IgD-negative memory B cell (primary cell): ENCODE measurements around the gene AHDC1. TPM values are rescaled to one million over a fixed set of nuclear protein-coding genes. Genes with fewer than 3 reads are reported as not detected.

Experiments used
- H3K27ac Mint-ChIP-seq, 3 donors: one replicate each; pipeline ENCODE4 v1.8.0; 2020 to 2022; ENCODE audit warnings: mild to moderate bottlenecking in 3 of 3, mixed read lengths in 3 of 3, moderate library complexity in 1 of 3
- H3K27me3 Mint-ChIP-seq: one replicate; pipeline ENCODE4 v1.8.0; 2021; ENCODE audit warnings: mixed read lengths
- H3K36me3 Mint-ChIP-seq: one replicate; pipeline ENCODE4 v1.8.0; 2020; ENCODE audit warnings: mild to moderate bottlenecking, mixed read lengths
- H3K4me1 Mint-ChIP-seq, 3 donors: one replicate each; pipeline ENCODE4 v1.8.0; 2020 to 2022; ENCODE audit warnings: mixed read lengths in 3 of 3, mild to moderate bottlenecking in 1 of 3
- H3K4me3 Mint-ChIP-seq, 4 donors: one replicate each; pipeline ENCODE4 v1.8.0; 2020 to 2022; ENCODE audit warnings: mild to moderate bottlenecking in 4 of 4, mixed read lengths in 4 of 4, moderate library complexity in 3 of 4
- H3K9me3 Mint-ChIP-seq, 3 donors: one replicate each; pipeline ENCODE4 v1.8.0; 2020 to 2021; ENCODE audit warnings: mixed read lengths in 3 of 3, mild to moderate bottlenecking in 1 of 3
- polyA plus RNA-seq: library from polyadenylated mRNA; unstranded; fragments of 300-500 nt; fragmentation: Illumina TruSeq; gene quantifications from one replicate; pipeline ENCODE4 v1.2.3, GENCODE V29; 2021

AHDC1 gene
- polyA plus RNA-seq, 1 donor from 2014 or later, result 1.1 TPM

GRCh38 chr1:27592931-27593677, 10.8 kb downstream of the AHDC1 start:
- Mint-ChIP-seq H3K4me1 (peaks cover 4 to 7% (median 4%) of the 10 kb centered on the region in 3 donors), H3K36me3 (no peaks in the 10 kb centered on the region), H3K27ac (no peak overlapping the region), H3K27me3 (no peaks in the 10 kb centered on the region), H3K4me3 (no peak overlapping the region), H3K9me3 (no peaks in the 10 kb centered on the region)

GRCh38 chr1:27592232-27592930, 11.6 kb downstream of the AHDC1 start:
- Mint-ChIP-seq H3K27ac (no peak overlapping the region), H3K27me3 (no peaks in the 10 kb centered on the region), H3K9me3 (no peaks in the 10 kb centered on the region), H3K4me3 (no peak overlapping the region), H3K4me1 (peaks cover 0 to 4% (median 0%) of the 10 kb centered on the region in 3 donors), H3K36me3 (no peaks in the 10 kb centered on the region)

GRCh38 chr1:27591622-27592021, 12.3 kb downstream of the AHDC1 start:
- Mint-ChIP-seq H3K27ac (no peak overlapping the region), H3K4me3 (no peak overlapping the region)

GRCh38 chr1:27590917-27591508, 12.9 kb downstream of the AHDC1 start:
- H3K4me1 Mint-ChIP-seq, result peaks cover 0 to 4% (median 0%) of the 10 kb centered on the region in 3 donors
- no peaks in the 10 kb centered on the region for H3K9me3 Mint-ChIP-seq
- H3K4me3 Mint-ChIP-seq, result no peak overlapping the region
- H3K27me3 Mint-ChIP-seq, result no peaks in the 10 kb centered on the region
- H3K36me3 Mint-ChIP-seq, result no peaks in the 10 kb centered on the region
- H3K27ac Mint-ChIP-seq, result no peak overlapping the region

More at GRCh38 chr1:27591622-27592021, 12.3 kb downstream of the AHDC1 start:
- no peaks in the 10 kb centered on the region for H3K9me3 Mint-ChIP-seq
- peaks cover 0 to 4% (median 0%) of the 10 kb centered on the region in 3 donors for H3K4me1 Mint-ChIP-seq
- H3K27me3 Mint-ChIP-seq, result no peaks in the 10 kb centered on the region
- H3K36me3 Mint-ChIP-seq, result no peaks in the 10 kb centered on the region

GRCh38 chr1:27589841-27590426, 14.0 kb downstream of the AHDC1 start:
- Mint-ChIP-seq H3K36me3 (no peaks in the 10 kb centered on the region), H3K4me3 (no peak overlapping the region), H3K4me1 (peaks cover 0 to 4% (median 0%) of the 10 kb centered on the region in 3 donors), H3K27me3 (no peaks in the 10 kb centered on the region), H3K27ac (no peak overlapping the region), H3K9me3 (no peaks in the 10 kb centered on the region)

- Mint-ChIP-seq H3K36me3 (no peaks in the 10 kb centered on the region), H3K27me3 (no peaks in the 10 kb centered on the region), H3K4me3 (no peak overlapping the region), H3K4me1 (peaks cover 0 to 4% (median 0%) of the 10 kb centered on the region in 3 donors), H3K27ac (no peak overlapping the region), H3K9me3 (no peaks in the 10 kb centered on the region)
These were observed 14.5 kb downstream of the AHDC1 start for GRCh38 chr1:27589441-27589840.

- no peak overlapping the region for H3K27ac Mint-ChIP-seq
- H3K4me3 Mint-ChIP-seq, result no peak overlapping the region
These were observed 15.4 kb downstream of the AHDC1 start for GRCh38 chr1:27588256-27589232.

GRCh38 chr1:27585684-27586083, 18.3 kb downstream of the AHDC1 start:
- no peaks in the 10 kb centered on the region for H3K9me3 Mint-ChIP-seq
- H3K27me3 Mint-ChIP-seq, result no peaks in the 10 kb centered on the region
- peaks cover 0 to 5% (median 0%) of the 10 kb centered on the region in 3 donors for H3K4me1 Mint-ChIP-seq
- H3K4me3 Mint-ChIP-seq, result no peak overlapping the region
- peaks cover 5% of the 10 kb centered on the region for H3K36me3 Mint-ChIP-seq
- no peak overlapping the region for H3K27ac Mint-ChIP-seq

More at GRCh38 chr1:27588256-27589232, 15.4 kb downstream of the AHDC1 start:
- Mint-ChIP-seq H3K36me3 (no peaks in the 10 kb centered on the region), H3K4me1 (peaks cover 0 to 4% (median 0%) of the 10 kb centered on the region in 3 donors), H3K27me3 (no peaks in the 10 kb centered on the region), H3K9me3 (no peaks in the 10 kb centered on the region)

- H3K36me3 Mint-ChIP-seq, result peaks cover 5% of the 10 kb centered on the region
- peak overlapping the region in 1 of 3 donors; percentile 65 for H3K27ac Mint-ChIP-seq
- H3K27me3 Mint-ChIP-seq, result no peaks in the 10 kb centered on the region
- no peak overlapping the region for H3K4me3 Mint-ChIP-seq
- H3K9me3 Mint-ChIP-seq, result no peaks in the 10 kb centered on the region
- H3K4me1 Mint-ChIP-seq, result peaks cover 0 to 4% (median 0%) of the 10 kb centered on the region in 3 donors
These were observed 19.5 kb downstream of the AHDC1 start for GRCh38 chr1:27584453-27584852.

- Mint-ChIP-seq H3K4me3 (no peak overlapping the region), H3K9me3 (no peaks in the 10 kb centered on the region), H3K4me1 (peaks cover 0 to 4% (median 0%) of the 10 kb centered on the region in 3 donors), H3K27me3 (no peaks in the 10 kb centered on the region), H3K27ac (peak overlapping the region in 1 of 3 donors; percentile 65), H3K36me3 (peaks cover 5% of the 10 kb centered on the region)
These were observed 20.5 kb downstream of the AHDC1 start for GRCh38 chr1:27583479-27583878.

GRCh38 chr1:27581823-27582243, 22.1 kb downstream of the AHDC1 start:
- Mint-ChIP-seq H3K9me3 (no peaks in the 10 kb centered on the region), H3K36me3 (peaks cover 5% of the 10 kb centered on the region), H3K27ac (peak overlapping the region in 2 of 3 donors; percentile 18 to 78), H3K27me3 (no peaks in the 10 kb centered on the region), H3K4me1 (peaks cover 0 to 4% (median 0%) of the 10 kb centered on the region in 3 donors), H3K4me3 (peak overlapping the region in 1 of 4 donors; percentile 41)

- peak overlapping the region in 1 of 4 donors; percentile 58 for H3K4me3 Mint-ChIP-seq
These were observed 26.3 kb downstream of the AHDC1 start for GRCh38 chr1:27577504-27578188.

GRCh38 chr1:27576806-27577227, 27.1 kb downstream of the AHDC1 start:
- Mint-ChIP-seq H3K27ac (peak overlapping the region in 1 of 3 donors; percentile 57), H3K36me3 (peaks cover 2% of the 10 kb centered on the region), H3K9me3 (no peaks in the 10 kb centered on the region), H3K27me3 (no peaks in the 10 kb centered on the region), H3K4me3 (peak overlapping the region in 2 of 4 donors; percentile 58 to 75), H3K4me1 (peaks cover 13 to 21% (median 14%) of the 10 kb centered on the region in 3 donors)

More at GRCh38 chr1:27577504-27578188, 26.3 kb downstream of the AHDC1 start:
- Mint-ChIP-seq H3K4me1 (peaks cover 11 to 18% (median 13%) of the 10 kb centered on the region in 3 donors), H3K27me3 (no peaks in the 10 kb centered on the region), H3K36me3 (peaks cover 5% of the 10 kb centered on the region), H3K9me3 (no peaks in the 10 kb centered on the region), H3K27ac (no peak overlapping the region)
